HuH-7.5 (cell line): ENCODE data around the gene CCNC.

ENCODE experiments used
- DNase-seq: peaks from one replicate; pipeline ENCODE4 v3.0.0; 2011; ENCODE audit warnings: low spot score

The CCNC gene

DNA sequence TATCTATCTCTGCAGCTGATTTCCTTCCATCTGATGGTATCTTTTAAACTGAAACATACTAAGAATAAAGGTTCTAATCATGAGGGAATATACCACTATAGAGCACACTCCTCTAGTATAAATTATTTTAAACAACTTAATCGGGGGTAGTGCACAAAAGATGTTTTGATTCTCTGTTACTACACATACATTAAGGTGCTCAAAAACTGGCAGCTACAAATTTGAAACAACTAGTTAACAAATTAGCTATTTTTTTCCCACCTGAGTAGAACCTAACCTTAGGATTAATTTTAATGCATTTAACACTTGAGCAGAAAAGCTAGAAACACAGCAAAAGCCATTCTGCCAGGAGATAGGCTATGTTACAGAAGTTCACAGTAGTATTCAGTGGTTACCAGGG lies 23.0 kb downstream of the CCNC start:
- no peak for DNase-seq

- DNase-seq = no peak
These were observed 24.5 kb downstream of the CCNC start for GRCh38 chr6:99543968-99544367.

DNA sequence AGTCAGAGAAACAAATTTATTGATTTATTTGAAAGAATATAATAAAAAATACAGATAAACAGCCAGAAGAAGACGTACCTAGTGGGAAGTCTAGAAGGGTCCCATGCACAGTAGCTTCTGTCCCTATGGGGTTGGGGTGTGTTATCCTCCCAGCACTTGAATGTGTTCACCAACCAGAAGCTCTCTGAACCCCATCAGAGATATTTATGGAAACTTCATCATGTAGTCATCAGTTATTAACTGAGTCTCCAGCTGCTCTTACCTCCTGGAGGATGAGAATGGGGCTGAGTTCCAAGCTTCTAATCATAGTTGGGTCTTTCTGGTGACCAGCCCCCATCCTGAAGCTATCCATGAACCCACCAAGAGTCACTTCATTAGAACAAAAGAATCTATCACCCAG lies 37.8 kb downstream of the CCNC start:
- no peak for DNase-seq

GRCh38 chr6:99522531-99522930 lies 45.9 kb downstream of the CCNC start:
- DNase-seq = no peak

DNA sequence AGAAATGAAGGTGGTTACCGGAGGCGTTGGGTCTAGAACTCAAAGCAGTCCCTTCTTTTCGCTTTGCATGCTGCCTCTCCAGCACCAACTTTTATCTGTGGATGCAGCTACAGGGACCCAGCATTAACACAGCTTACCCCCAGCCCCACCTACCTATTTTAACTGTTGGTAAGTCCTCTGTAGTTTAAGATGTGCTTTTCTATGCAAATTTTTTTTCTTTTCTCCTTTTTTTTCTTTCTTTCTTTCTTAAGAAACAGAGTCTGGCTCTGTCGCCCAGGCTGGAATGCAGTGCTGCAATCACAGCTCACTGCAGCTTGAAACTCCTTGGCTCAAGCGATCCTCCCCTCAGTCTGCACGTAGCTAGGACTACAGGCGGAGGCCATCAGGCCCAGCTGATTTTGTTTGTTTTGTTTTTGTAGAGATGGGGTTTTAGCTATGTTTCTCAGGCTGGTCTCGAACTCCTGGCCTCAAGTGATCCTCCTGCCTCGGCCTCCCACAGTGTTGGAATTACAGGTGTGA lies 46.8 kb downstream of the CCNC start:
- DNase-seq = peak; percentile 37

DNA sequence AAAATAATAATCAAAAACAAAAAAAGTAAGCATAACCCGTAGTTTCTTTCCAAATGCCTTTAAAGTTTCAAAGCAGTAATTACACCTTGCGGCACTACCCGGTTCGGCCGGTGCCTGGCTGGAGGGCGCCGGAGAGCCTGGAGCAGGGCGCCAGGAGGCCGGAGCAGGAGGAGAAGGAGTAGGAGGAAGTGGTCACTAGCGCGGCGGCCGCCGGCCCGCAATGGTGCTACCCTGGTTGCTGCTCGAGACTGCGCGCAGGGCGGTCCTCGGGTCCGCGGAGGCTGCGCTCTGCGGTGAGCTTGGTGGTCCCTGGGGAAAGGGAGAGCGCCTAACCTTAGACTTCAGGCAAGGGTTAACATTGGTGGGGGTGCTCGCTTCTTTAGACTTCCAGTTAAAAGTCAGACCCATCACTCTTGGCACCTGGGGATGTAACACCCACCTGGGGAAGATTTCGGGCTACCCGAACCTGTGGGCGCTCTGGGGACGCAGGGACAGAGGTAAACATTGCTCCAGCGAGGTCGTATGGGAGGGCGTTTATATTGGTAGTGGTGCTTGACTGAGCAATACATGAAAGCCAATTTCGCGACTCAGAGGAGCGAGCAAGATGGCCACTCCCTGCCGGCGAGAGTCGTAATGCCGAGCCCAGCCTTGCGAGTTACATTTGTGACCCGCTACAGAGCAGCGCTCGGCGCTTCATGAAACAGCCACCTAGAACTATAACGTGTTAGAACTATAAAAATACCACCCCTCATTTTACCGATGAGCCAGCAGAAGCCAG lies 47.4 kb downstream of the CCNC start:
- peak; percentile 68 for DNase-seq

DNA sequence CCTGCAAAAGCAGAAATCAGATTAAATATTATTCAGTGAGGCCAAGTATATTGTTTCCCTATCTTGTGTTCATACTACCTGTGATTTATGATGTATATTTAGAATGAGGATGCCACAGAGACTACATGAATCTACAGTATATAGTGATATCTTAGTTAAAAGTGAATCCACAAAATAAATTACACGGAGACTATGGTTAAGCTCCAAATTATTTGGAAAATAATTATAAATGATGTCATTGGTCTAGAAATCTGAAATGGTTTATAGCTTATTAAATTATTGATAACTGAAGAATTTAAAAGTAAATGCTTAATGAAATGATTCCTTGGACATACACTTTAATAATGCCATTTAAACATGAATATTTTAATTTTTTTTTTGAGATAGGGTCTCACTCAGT lies 49.0 kb downstream of the CCNC start:
- no peak for DNase-seq

DNA sequence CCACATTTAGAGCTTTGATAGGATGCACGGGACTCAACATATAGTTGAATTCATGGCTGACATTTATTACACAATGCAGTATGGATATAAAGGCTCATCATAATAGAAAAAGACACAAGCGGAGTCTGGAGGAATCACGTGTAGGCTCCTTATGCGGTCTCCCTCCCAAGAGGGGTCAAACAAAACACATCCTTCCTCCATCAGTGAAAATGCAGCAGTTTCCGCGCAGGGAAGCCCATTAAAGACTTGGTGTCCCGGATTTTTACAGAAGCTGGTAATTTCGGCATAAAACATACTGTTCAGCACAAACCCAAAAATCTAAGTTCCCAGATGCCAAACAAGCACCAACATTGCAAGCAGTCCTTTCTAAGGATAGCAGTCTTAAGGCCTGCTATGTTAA lies 54.4 kb downstream of the CCNC start:
- no peak for DNase-seq

GRCh38 chr6:99512033-99512432 lies 56.4 kb downstream of the CCNC start:
- DNase-seq = no peak

- no peak for DNase-seq
These were observed 60.8 kb downstream of the CCNC start for GRCh38 chr6:99507648-99508047.

DNA sequence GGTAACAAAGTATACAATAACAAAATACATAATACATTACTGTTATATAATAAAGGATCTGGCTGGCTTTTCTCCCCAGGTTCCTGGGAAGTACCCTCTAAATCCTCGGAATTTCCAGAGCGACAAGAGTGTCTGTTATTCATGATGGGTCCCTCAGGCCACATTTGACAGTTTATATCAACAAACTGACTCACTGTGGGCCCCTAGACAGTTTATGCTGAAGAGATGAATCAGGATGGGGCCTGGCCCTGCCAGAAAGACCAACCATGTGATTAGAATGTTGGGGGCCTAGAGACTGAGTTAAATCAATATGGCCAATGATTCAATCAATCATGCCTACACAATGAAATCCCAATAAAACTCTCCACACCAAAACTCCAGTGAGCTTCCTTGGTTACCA lies 66.7 kb downstream of the CCNC start:
- no peak for DNase-seq

- DNase-seq = no peak
These were observed 70.0 kb downstream of the CCNC start for GRCh38 chr6:99498421-99498820.

DNA sequence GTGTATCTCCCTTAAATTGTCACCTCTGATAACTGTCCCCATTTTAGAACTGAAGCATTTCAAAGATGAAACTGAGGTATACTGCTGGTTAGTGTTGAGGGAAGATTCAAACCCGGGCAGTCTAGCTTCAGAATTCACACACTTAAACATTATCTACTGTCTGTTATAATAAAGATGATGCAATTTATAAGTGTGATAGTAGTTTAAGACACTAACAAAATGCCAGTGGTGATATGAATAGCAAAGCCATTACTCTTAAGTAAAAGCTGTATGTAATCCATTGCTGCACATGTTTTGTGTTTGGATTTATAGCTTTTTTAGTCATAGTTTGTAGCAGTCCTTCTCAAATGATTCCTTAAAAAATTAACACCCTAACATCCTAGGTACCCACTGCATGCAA lies 73.0 kb downstream of the CCNC start:
- DNase-seq = no peak
